Stimulated activated CD4-positive, alpha-beta T cell treated with anti-CD3 and anti-CD28 coated beads, Interleukin-15, amount 100 ng/mL, for 48 hours (primary cell): ENCODE data around the gene SPSB3.

Experiments used
- DNase-seq, 2 donors: peaks; one replicate each; pipeline ENCODE4 v3.0.0-alpha.2; 2020; ENCODE audit warnings: low read depth in 2 of 2

SPSB3 gene

GRCh38 chr16:1782408-1783264 lies at the start of gene SPSB3, which contains the start of gene NUBP2:
SPSB3 (minus strand) TSS chr16:1782571; CDS start chr16:1781483, 1,088 bp downstream.
NUBP2 (plus strand) TSS chr16:1782960; CDS start chr16:1783021, 61 bp downstream.
- peak; percentile 98 to 99 for DNase-seq

GRCh38 chr16:1831186-1832075 lies 49.1 kb upstream of the SPSB3 start:
- no peak for DNase-seq

GRCh38 chr16:1830213-1830612 lies 47.8 kb upstream of the SPSB3 start:
- DNase-seq, result no peak

- DNase-seq, result no peak
Observed at GRCh38 chr16:1828645-1829410, 46.5 kb upstream of the SPSB3 start.

GRCh38 chr16:1826691-1827573 lies 44.6 kb upstream of the SPSB3 start, which contains the start of the genes FAHD1 and HAGH:
FAHD1 (plus strand) TSS chr16:1827206; CDS start chr16:1827239, 33 bp downstream.
HAGH (minus strand) TSS chr16:1826825; CDS start chr16:1826787, 38 bp downstream.
- peak; percentile 82 to 83 for DNase-seq

GRCh38 chr16:1825864-1826690 lies 43.7 kb upstream of the SPSB3 start:
- peak; percentile 36 to 49 for DNase-seq

- no peak for DNase-seq
Observed at GRCh38 chr16:1825381-1825863, 43.1 kb upstream of the SPSB3 start.

GRCh38 chr16:1823821-1824220 lies 41.5 kb upstream of the SPSB3 start:
- DNase-seq, result no peak

GRCh38 chr16:1822801-1823200 lies 40.4 kb upstream of the SPSB3 start:
- no peak for DNase-seq

- no peak for DNase-seq
Observed at GRCh38 chr16:1821861-1822611, 39.7 kb upstream of the SPSB3 start.

GRCh38 chr16:1820946-1821290 lies 38.5 kb upstream of the SPSB3 start:
- no peak for DNase-seq

- no peak for DNase-seq
Observed at GRCh38 chr16:1820096-1820945, 38.0 kb upstream of the SPSB3 start.

GRCh38 chr16:1819611-1820010 lies 37.2 kb upstream of the SPSB3 start:
- DNase-seq, result no peak

GRCh38 chr16:1818873-1819525 lies 36.6 kb upstream of the SPSB3 start:
- DNase-seq, result no peak

GRCh38 chr16:1818204-1818872 lies 36.0 kb upstream of the SPSB3 start:
- DNase-seq, result no peak

- no peak for DNase-seq
Observed at GRCh38 chr16:1817716-1818115, 35.3 kb upstream of the SPSB3 start.

- no peak for DNase-seq
Observed at GRCh38 chr16:1817276-1817589, 34.9 kb upstream of the SPSB3 start.
